Transverse colon (tissue), 4 donors: ENCODE measurements around the gene APEX2. TPM values are rescaled to one million over a fixed set of nuclear protein-coding genes. Genes with fewer than 3 reads are reported as not detected.

Source experiments
- DNase-seq: peaks from one replicate; pipeline ENCODE4 v3.0.0-alpha.2; 2019
- H3K27ac ChIP-seq, 4 donors: fragments of 200-600 bp; sonication (generic); 2 replicates each; pipeline ENCODE4 v1.5.1; 2016 to 2018; ENCODE audit warnings: inconsistent platforms in 4 of 4
- H3K27me3 ChIP-seq: fragments of 200-600 bp; sonication (generic); 2 replicates; pipeline ENCODE4 v1.5.1; 2017; ENCODE audit warnings: inconsistent platforms
- H3K36me3 ChIP-seq, 4 donors: fragments of 200-600 bp; sonication (generic); 2 replicates each; pipeline ENCODE4 v1.5.1; 2017 to 2019; ENCODE audit warnings: inconsistent platforms in 4 of 4
- H3K4me1 ChIP-seq, 4 donors: fragments of 200-600 bp; sonication (generic); 2 replicates each; pipeline ENCODE4 v1.5.1; 2017 to 2020; ENCODE audit warnings: inconsistent platforms in 4 of 4
- H3K4me3 ChIP-seq, 4 donors: fragments of 200-600 bp; sonication (generic); 1 replicate in 1 of 4; 2 replicates in 3 of 4; pipeline versions ENCODE4 v1.5.1 to v1.6.1; 2017 to 2019; ENCODE audit warnings: inconsistent platforms in 4 of 4
- H3K9me3 ChIP-seq, 2 donors: fragments of 200-600 bp; sonication (generic); 2 replicates each; pipeline ENCODE4 v1.5.1; 2017 to 2019; ENCODE audit warnings: inconsistent platforms in 2 of 2
- EP300 ChIP-seq: sonication (generic); formaldehyde crosslinking; IDR thresholded peaks from one replicate; pipeline ENCODE4 v1.6.1; 2017; ENCODE audit warnings: antibody characterized with exemption, low read depth
- POLR2A ChIP-seq: fragments of 450-650 bp; IDR thresholded peaks from one replicate; pipeline ENCODE4 v1.6.1; 2016; ENCODE audit warnings: antibody characterized with exemption, mild to moderate bottlenecking, moderate library complexity
- POLR2AphosphoS5 ChIP-seq, 3 donors: sonication (generic); formaldehyde crosslinking; IDR thresholded peaks; one replicate each; pipeline ENCODE4 v1.6.1; 2016; ENCODE audit warnings: antibody characterized with exemption in 3 of 3
- WGBS, 2 donors: methylation state at CpG; one replicate each; pipeline ENCODE4 v1.1.5; 2018; ENCODE audit warnings: low coverage in 1 of 2; 5-methylcytosine and 5-hydroxymethylcytosine counted together
- in situ Hi-C, 4 donors: fragments of 200-750 bp; cut with MboI; loops; one replicate each; pipeline versions ENCODE4 v1.15.0 to v1.15.1; 2017; ENCODE audit warnings: low sequenced_read_pairs in 3 of 4, low pct_ligation_motif_present in 1 of 4, low pct_unique_long_range_greater_than_20kb in 1 of 4
- intact Hi-C: fragments of 100-400 bp; cut with DNase I; formaldehyde crosslinking; loops from one replicate; pipeline ENCODE4 v1.15.1; 2023; ENCODE audit warnings: low total_unique reads
- total RNA-seq, 4 donors: library from RNA; depleted of rRNA; stranded (reverse); fragments of >200 nt; gene quantifications; one replicate each; pipeline ENCODE4 v1.1.0, GENCODE V29; 2016
- TF ChIP-seq, protein P1 (sequence below), 5 experiments: fragments of 200-600 bp in 3 of 5; fragments of 450-650 bp in 2 of 5; sonication (generic) in 3 of 5; IDR thresholded peaks; 1 replicate in 2 of 5; 2 replicates in 3 of 5; pipeline ENCODE4 v1.5.1; 2016 to 2017; ENCODE audit warnings: antibody characterized with exemption in 5 of 5, inconsistent platforms in 3 of 5, mild to moderate bottlenecking in 2 of 5, moderate library complexity in 1 of 5

Gene APEX2
- total RNA-seq, 4 donors from 2014 or later: 3.2 to 22.1 (median 14.3) TPM

DNA sequence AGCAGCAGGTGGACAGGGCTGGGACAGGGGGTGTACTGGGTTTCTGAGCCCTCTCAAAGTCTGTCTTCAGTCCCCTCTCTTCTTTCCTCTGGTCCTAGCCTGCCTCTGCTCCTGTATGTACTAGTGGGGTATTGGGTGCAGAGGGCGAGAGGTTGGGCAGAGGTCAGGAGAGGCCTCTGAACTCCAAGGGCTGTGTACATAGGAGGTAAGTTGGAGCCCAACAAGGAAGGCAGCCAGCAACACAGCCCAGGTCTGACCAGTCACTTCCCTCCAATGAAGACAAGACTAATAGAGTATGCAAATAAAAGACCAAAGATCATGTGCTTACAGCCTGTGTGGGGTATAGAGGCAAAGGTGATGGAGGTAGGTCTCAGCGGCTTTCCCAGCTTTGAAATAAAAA is 6.1 kb upstream of the APEX2 start, which contains the start of gene PFKFB1:
Gene PFKFB1 (minus strand): TSS at position 90 of the 400 bp plus-strand sequence. CDS start 181 bp downstream, outside the sequence.
- Histone ChIP-seq H3K36me3 (no peaks in the 10 kb centered on the region), H3K4me1 (peaks cover 0 to under 1% (median 0%) of the 10 kb centered on the region in 4 donors), H3K4me3 (no peak within 1 kb of the TSS), H3K27me3 (no peaks in the 10 kb centered on the region), H3K9me3 (no peaks in the 10 kb centered on the region), H3K27ac (no peak within 1 kb of the TSS)
- WGBS, 2 donors: 83% methylated on average over 2 of the region's 2 CpGs; no CpG with 5 or more reads in 1 of the 2 donors
- TF ChIP-seq EP300 (no peak), POLR2A (no peak)
- TF ChIP-seq, protein P1, sequence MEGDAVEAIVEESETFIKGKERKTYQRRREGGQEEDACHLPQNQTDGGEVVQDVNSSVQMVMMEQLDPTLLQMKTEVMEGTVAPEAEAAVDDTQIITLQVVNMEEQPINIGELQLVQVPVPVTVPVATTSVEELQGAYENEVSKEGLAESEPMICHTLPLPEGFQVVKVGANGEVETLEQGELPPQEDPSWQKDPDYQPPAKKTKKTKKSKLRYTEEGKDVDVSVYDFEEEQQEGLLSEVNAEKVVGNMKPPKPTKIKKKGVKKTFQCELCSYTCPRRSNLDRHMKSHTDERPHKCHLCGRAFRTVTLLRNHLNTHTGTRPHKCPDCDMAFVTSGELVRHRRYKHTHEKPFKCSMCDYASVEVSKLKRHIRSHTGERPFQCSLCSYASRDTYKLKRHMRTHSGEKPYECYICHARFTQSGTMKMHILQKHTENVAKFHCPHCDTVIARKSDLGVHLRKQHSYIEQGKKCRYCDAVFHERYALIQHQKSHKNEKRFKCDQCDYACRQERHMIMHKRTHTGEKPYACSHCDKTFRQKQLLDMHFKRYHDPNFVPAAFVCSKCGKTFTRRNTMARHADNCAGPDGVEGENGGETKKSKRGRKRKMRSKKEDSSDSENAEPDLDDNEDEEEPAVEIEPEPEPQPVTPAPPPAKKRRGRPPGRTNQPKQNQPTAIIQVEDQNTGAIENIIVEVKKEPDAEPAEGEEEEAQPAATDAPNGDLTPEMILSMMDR (IDR thresholded peaks at IDR 0.05): no peak
- in situ Hi-C loops: no loop called here
- intact Hi-C loops: no loop called here
- no peak for DNase-seq

DNA sequence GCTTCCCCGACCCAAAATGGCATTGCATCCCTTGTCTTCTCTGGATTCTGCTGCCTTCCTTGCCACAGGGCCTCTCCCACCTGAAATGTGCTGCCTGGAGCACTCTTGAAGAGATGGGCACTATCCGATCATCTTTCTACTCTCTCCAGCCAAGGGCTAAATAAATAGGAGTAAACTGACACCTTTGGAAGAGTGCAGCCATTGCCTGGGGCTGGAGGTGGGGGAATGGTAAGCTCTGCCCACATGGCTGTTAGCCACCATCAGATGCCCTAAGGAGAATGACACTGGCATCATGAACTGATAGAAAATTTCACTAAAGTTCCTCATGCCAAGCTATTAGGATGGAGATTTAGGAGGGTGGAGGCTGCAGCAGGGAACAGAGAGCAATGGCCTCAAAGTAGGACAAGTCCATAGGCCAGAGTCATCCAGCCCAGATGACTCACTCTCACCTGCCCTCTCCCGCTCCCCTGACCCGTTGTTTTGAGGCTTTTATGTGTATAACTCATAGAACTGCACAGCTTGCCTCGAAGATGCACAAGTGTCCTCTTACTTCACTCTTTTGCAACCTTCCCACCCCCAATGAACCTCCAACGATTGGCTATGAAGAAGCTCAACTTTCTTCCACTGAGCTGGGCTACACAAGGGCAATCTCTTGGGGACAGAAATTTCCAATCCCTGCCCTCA is 5.4 kb upstream of the APEX2 start:
- Histone ChIP-seq H3K27ac (no peak overlapping the region), H3K36me3 (no peaks in the 10 kb centered on the region), H3K4me3 (no peak overlapping the region), H3K9me3 (no peaks in the 10 kb centered on the region), H3K4me1 (peaks cover 0 to 4% (median 0%) of the 10 kb centered on the region in 4 donors), H3K27me3 (no peaks in the 10 kb centered on the region)
- 69% methylated on average over 6 of the region's 6 CpGs; no CpG with 5 or more reads in 1 of the 2 donors for WGBS, 2 donors
- intact Hi-C loops: no loop called here
- TF ChIP-seq POLR2A: no peak
- no peak for TF ChIP-seq EP300
- TF ChIP-seq POLR2AphosphoS5 (IDR thresholded peaks at IDR 0.05): no peak
- no peak for DNase-seq
- in situ Hi-C loops: no loop called here

DNA sequence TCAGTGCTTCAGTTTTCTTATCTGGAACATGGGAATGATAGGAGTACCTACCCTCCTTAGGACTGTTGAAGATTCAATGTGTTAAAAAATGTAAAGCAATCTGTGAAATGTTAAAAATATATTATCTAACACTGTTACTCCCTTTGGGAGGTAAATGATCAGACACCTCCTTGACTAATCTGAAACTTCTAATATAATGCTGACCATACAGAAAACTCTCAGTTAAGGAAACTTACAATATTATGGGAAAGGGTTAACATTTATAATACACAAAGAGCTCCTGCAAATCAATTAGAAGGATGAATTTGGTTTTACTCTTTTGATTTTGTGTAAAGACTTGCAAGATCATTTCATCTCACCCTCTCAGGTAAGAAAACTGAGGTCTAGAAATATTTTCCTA is 4.5 kb upstream of the APEX2 start:
- no peaks in the 10 kb centered on the region for H3K27me3 ChIP-seq
- no peak for DNase-seq
- H3K4me3 ChIP-seq: no peak overlapping the region
- no peaks in the 10 kb centered on the region for H3K36me3 ChIP-seq
- TF ChIP-seq POLR2AphosphoS5 (IDR thresholded peaks at IDR 0.05) (no peak), EP300 (no peak), POLR2A (no peak)
- TF ChIP-seq, protein P1 (IDR thresholded peaks at IDR 0.05): no peak
- H3K4me1 ChIP-seq: peaks cover 0 to 4% (median under 1%) of the 10 kb centered on the region in 4 donors
- intact Hi-C loops (no loop called here), in situ Hi-C loops (no loop called here)
- H3K9me3 ChIP-seq: no peaks in the 10 kb centered on the region
- H3K27ac ChIP-seq: no peak overlapping the region

DNA sequence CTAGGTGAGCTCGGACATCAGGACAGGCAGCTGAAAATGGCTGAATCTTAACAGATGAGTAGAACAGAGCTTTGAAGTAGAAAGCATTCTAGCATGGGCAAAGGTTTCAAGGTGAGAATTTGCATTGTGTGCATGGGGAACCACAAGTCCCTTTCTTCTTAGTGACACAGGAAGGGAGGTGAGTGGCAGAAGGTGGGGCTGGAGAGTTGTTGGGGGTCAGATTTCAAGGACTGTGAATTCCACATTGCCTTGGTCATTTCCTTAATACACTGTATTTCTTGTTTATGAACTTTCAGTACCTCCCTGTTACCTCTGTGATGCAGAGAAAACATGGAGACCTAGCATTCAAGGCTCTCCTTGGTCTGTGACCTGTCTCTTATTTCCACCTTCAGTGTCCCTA is 4.1 kb downstream of the APEX2 start:
- TF ChIP-seq EP300 (no peak), POLR2A (no peak), POLR2AphosphoS5 (IDR thresholded peaks at IDR 0.05) (no peak)
- TF ChIP-seq, protein P1 (IDR thresholded peaks at IDR 0.05): no peak
- no peak for DNase-seq
- in situ Hi-C loops (no loop called here), intact Hi-C loops (no loop called here)
- no peaks in the 10 kb centered on the region for H3K36me3 ChIP-seq
- H3K4me1 ChIP-seq: peaks cover 0 to 34% (median 12%) of the 10 kb centered on the region in 4 donors
- H3K27me3 ChIP-seq: no peaks in the 10 kb centered on the region
- 73% methylated on average over 1 of the region's 1 CpG; no CpG with 5 or more reads in 1 of the 2 donors for WGBS, 2 donors
- H3K4me3 ChIP-seq: no peak overlapping the region
- H3K9me3 ChIP-seq: no peaks in the 10 kb centered on the region
- H3K27ac ChIP-seq: no peak overlapping the region

DNA sequence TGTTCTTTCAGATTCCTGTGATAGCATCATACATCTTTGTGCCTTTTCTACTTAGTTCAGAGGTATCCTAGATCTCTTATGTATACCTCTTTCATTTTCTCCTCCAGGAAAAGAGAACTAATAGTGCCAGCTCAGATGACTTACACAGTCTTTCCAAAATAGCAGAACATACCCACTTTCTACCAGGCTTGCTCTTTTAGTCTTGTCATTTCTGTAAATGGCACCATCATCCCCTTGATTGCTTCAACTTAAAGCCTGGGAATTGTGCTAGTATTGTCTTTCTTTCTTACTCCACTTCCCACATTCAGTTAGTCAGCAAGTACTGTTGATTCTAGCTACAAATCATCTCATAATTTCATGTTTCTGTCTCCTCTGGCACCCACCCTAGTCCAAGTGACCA is 5.1 kb downstream of the APEX2 start:
- no peak overlapping the region for H3K27ac ChIP-seq
- DNase-seq: no peak
- no peak overlapping the region for H3K4me3 ChIP-seq
- no peaks in the 10 kb centered on the region for H3K27me3 ChIP-seq
- in situ Hi-C loops (no loop called here), intact Hi-C loops (no loop called here)
- no peaks in the 10 kb centered on the region for H3K9me3 ChIP-seq
- TF ChIP-seq POLR2A: no peak
- no peak for TF ChIP-seq POLR2AphosphoS5 (IDR thresholded peaks at IDR 0.05)
- TF ChIP-seq EP300: no peak
- TF ChIP-seq, protein P1 (IDR thresholded peaks at IDR 0.05): no peak
- no peaks in the 10 kb centered on the region for H3K36me3 ChIP-seq
- peaks cover 0 to 32% (median 12%) of the 10 kb centered on the region in 4 donors for H3K4me1 ChIP-seq
